Inflammatory macrophage treated with lipopolysaccharide for 4 hours (primary cell): ENCODE results near the gene NCAPH2.

Source experiments
- DNase-seq: peaks from one replicate; pipeline ENCODE4 v3.0.0-alpha.2; 2020

NCAPH2 gene

DNA sequence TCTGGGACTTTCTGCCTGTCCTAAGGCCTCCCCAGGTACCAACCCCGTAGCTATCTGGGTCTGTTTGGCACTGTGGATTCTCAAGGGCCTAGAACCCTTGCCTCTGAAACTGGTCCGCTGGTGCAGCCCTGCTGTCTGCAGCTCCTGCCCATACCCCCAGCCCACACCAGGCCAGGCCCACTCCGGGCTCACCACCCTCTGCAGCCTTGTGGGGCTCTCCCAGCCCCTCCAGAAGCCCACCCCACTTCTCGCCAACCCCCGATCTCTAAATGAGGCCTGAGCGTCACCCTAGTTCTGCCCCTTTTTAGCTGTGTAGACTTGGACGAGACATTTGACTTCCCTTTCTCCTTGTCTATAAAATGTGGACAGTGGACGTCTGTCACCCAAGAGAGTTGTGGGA lies 42.4 kb downstream of the NCAPH2 start:
- DNase-seq: no peak

DNA sequence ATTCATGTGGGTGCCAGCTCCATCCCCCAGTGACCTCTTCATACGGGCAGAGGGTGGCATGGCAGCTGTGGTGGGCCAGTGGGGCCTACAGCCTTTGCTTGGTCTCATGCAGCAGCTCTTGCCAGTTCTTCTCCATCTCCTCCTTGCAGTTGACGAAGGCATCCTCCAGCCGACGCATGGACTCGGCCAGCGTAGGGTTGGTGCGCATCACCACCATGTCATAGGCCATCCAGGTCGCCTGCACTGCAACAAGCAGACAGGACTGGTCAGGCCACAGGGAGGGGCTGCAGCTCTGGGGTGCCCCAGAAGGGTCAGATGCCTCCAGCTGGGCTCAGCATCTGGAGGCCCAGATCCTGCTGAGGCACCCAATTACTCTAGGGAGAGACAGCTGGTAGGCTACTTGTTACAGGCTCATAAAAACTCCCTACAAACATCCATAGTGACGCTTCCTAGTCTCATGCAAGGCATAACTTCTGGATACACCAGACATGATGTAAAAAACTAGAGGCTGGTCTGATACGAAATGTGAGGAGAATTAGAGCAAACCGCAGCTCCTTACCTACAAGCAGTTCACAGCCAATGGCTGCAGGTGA lies 43.2 kb downstream of the NCAPH2 start:
- no peak for DNase-seq

DNA sequence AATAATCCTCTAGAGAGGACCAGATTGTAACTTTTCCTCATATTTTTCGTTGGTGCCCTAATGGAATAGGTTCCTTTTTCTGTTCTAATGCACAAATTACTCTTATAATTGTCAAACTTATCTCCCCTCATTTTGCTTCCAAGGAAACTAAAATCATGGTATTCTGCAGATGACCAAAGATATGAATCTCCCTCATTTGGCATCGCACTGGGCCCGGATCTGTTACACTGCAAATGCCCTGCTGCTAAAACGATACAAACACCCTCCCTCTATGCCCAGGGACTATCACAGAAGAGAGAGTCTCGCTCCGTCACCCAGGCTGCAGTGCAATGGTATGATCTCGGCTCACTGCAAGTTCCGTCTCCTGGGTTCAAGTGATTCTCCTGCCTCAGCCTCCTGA lies 45.3 kb downstream of the NCAPH2 start:
- no peak for DNase-seq

DNA sequence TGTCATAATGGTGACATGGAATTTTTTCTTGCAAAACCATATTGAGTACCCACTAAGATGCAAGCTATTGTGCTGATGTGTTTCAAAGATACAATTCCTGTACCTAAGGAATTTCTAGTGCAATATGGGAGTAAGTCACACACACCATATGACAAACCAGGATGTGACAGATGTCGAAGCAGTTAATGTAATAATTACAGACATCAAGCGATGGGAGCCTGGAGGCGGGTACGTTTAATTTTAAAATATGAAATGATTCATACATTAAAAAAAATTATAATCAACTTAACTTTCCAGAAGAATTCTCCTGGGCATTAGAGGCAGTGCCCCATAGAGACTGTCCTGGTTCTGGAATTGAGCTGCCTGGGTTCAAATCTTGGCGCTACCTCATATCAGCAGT lies 48.7 kb downstream of the NCAPH2 start:
- no peak for DNase-seq

DNA sequence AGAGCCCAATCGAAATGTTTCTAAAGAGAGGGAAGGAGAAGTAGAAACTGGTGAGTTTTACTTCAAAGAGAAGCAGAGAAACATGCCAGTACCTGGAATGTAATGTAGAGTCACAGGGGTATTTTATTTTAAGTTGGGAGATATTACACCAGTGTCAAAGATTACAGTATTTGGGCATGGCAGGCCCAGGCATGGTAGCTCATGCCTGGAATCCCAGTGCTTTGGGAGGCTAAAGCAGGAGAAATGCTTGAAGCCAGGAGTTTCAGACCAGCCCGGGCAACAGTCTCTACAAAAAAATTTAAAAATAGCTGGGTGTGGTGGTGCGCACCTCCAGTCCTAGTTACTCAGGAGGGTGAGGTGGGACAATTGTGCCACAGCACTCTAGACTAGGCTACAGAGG lies 52.0 kb downstream of the NCAPH2 start:
- DNase-seq: no peak

DNA sequence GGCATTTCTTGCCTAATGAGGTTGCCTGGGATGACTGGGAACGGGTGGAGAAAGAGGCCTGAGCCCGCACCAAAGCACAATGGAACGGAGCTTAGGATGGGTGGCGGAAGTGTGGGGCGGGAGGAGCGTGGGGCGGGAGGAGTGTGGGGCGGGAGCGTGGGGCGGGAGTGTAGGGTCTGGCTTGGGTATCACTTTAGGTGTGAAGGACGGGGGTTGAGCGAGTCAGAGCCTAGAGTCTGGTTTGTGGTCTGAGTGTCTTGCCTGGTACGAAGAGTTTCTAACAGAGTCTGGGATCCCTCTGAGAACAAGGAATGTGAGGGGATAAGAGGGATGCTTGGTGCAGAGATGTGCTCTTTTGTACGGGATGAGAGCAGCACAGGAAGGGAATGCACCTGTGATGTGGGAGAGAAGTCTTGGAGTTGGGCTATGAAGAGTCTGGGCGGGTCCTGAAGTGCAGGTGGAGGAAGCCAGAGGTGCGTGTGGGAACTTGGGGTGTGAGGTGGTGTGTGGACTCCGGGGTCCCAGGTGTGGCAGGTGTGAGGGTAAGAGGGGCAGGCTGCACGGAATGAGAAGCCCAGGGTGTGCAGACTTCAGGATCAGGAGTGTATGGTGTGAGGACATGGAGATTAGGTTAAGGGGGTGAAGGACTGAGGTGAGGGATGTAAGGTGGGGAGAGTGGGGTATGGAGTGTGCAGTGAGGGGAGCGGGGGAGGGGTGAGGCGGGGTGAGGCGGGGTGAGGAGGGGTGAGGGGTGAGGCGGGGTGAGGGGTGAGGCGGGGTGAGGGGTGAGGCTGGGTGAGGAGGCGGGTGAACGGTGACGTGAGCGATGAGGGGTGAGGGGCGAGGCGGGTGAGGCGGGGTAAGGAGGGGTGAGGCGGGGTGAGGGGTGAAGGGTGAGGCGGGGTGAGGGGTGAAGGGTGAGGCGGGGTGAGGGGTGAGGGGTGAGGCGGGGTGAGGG lies 53.7 kb downstream of the NCAPH2 start:
- no peak for DNase-seq

DNA sequence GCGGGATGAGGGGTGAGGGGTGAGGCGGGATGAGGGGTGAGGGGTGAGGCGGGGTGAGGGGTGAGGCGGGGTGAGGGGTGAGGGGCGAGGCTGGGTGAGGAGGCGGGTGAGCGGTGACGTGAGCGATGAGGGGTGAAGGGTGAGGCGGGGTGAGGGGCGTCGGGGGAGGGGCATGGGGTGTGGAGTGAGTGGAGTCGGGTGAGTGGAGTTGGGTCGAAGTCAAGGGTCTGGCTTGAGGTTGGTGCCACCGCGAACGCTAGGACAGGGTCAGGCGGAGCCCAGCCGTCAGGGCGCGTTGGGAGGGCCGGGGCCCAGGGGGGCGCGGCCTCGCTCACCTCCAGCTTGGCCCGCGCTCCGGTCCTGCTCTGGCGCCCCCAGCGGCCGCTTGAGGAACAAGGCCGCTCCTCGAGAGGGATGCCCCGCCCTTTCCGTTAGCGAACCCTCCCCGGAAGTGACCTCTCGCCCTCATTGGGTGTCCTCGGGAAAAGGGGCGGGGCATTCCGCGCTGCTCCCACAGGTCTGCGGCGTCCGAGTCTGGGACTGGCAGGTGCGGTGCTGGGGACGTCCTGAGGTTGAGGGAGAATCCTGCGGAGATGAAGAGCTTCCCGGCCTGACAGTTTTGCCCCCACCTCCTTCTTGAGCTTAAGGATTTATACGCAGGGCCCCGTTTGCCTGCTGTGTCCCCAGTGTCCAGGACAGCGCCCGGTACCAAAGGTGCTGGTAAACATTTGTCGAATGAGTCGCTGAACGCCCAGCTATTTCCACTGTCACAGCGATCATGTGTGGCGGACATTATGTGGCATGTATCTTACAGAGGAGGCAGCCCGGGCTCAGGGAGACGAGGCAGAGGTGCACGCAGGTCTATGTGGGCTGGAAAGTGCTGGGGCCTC lies 54.7 kb downstream of the NCAPH2 start, which contains the start of gene SYCE3:
SYCE3 (minus strand) TSS at position 397 of the 890 bp plus-strand sequence. CDS start 6,514 bp downstream, outside the sequence.
- peak; percentile 96 for DNase-seq

DNA sequence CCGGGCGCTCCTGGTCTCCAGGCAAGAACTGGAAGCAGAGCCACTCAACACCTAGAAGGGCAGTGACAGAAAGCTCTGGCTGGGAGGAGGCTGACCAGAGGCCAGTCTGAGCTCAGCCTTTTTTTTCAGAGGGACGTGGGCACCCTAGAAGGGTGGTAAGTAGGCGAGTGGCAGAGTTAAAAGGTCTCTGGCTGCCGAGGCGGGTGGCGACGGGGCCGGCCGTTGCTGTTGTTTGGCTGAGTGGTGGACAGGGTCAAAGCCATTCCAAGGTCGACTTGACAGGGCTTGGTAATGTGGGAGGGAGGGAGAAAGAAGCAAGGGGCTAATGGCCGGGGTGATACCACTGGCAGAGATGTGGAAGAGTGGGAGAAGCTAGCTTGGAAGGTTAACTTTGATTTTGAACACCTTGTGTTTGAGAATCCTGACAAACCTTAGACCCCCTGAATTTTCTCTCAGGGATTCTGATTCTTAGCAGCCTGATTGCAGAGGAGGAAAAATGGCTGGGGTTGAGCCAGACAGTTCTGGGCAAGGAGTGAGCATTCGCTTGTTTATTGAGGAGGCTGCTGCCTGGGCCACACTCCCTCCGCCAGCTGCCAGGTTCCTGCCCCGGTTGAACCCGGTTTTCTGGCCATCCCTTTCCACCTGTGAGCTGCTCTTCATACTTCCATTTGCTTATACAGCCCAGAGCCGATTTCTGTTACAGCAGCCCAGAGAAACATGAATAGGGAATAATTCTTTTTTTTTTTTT lies 55.6 kb downstream of the NCAPH2 start:
- peak; percentile 11 for DNase-seq

DNA sequence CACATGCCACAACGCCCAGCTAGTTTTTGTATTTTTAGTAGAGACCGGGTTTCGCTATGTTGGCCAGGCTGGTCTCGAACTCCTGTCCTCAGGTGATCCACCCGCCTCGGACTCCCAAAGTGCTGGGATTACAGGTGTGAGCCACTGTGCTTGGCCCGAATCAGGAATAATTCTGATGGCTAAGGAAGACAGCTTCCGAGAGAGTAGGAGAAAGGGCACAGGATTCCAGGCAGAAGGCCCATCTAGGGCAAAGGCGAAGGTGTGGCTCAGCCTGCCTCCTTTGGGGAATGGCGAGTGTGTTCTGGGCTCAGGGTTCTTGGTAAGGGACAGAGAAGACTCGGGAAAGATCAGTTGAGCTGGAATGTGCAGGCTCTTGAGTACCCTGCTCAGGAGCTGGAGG lies 56.3 kb downstream of the NCAPH2 start:
- no peak for DNase-seq

DNA sequence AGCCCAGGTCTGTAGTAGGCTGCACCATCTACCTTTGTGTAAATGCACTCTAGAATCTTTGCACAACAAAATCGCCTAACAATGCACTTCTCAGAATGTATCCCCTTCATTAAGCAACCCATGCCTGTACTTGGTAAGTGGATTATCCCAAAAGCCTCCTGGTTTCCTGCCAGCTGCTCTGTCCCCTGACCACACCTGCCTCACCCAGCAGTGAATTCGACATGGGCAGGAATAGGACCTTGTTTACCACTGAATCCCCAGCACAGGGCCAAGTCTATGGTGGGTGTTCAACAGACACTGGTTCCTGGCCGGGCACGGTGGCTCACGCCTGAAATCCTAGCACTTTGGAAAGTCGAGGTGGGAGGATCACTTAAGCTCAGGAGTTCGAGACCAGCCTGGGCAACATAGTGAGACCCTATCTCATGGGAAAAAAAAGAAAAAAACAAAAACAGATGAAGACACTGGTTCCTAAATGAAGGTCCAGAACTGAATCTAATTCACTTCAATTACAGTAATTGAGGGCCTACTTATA lies 59.8 kb downstream of the NCAPH2 start:
- no peak for DNase-seq

DNA sequence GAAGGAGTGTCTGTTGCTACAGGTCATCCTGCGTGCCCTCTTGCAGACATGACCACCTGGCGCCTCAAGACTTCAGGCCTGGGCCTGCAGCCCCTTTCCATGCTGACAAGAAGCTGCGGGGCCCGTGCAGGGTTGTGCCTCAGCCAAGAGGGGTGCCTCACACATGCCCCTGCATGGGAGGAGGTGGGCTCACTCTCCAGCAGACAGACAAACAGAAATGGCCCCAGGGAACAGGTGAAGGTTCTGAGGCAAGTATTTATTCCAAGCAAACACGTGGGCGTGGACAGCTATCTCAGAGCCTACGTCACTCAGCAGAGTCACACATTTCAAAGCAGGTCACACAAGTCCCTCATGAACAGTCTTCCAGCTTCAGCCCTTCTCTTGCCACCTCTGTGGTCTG lies 60.6 kb downstream of the NCAPH2 start:
- no peak for DNase-seq

DNA sequence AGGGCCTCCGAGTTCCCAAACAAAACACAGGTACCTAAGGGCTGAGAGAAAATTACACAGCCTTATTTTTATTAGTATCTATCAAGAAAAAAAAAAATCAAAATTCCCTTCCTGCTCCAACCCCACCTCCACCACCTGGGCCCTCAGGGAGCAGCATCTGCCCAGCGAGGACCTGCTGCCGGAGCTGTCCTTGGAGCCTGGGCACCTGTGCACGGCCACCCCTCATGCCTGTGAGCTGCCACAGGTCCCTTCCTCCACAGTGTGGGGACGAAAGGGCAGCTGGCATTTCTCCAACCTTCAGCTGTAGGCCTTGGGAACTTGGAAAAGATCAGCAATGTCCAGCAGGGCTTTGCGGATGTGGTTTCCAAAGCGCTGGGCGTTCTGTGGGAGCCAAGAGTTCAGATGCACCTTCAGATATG lies 61.0 kb downstream of the NCAPH2 start:
- no peak for DNase-seq

DNA sequence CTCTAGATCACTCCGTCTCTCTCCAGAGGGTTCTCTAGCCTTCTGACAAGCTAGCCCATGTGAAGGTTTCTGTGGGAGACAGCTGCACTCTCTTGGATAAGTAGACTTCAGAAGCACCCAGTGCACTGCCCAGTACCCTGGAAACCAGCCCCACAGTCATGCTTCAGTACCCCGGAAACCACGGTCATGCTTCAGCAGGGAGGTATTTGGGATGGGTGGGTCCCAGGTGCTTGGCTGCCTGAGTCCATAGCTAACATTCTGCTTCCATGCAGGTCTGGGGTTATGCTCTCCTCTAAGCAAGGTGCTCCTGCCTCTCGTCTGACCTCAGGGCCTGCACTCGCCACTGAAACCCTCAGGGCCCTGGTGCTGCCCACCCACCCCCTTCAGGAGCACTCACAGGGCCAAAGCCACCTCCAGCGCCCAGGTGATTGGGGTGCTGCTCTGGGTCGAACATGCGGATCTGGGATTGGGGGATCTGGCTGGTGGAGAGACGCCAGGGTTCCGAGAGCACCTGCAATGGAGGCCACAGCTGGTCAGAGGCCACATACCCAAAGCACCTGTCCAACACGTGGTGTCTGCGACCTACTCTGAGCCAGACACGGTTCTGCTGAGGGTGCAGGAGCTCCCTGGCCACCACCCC lies 62.0 kb downstream of the NCAPH2 start:
- no peak for DNase-seq

DNA sequence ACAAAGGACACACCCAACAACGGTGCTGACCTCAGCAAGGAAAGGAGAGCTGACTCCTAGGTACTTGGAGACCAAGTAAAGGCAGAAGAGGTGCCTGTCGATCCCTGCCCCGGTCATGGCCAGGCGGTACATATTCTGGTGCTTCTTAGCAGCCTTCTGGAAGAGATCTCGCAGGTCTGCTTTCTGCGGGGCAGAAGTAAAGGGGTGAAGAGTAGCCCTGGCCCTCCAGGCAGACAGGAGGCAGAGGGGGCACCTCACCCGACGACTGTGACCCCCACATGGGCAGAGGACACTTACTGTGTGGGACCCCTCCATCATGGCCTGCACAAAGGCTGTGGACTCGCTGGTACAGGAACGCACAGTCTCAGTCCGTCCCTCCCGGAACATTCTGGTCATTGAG lies 62.8 kb downstream of the NCAPH2 start:
- no peak for DNase-seq

DNA sequence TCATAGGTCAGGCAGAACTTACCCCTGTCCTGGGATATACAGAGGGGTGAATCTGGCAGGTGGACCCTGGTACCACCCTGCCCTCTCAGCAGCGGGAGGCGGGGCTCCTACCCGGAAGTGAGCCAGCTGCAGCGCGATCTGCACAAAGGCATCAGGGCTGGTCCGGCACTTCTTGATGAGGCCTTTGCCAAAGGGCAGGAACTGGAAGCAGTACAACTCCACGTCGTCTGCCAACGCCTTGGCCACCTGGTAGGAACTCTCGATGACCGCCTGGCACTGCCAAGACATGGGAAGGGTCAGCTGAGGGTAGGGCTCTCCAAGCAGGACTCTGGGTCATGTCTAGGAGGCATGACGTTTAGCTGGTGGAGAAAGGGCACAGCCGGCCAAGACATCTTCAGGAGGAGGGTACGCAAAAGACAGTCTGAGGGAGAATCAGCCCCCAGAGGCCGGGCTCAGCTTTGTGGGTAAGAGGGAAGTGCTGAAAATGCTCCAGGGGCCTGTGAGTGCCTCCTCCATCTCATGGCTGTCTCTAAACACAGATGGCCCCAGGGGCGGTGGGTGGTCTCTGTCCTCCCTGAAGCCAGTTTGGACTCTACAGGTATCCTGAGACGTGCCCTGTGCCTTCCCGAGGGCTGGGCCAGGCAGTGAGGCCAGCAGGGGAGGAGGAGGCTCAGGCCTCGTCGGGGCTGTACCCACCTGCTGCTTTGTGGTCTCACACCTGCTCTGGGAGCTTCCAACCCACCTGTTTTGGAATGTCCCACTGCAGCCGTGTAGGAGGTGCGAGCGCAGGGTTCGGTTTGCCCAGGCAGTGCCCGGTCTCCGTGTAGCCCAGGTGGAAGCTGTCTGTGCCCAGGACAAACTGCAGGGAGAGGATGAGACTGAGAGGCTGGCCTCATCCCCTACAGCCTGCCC lies 63.5 kb downstream of the NCAPH2 start:
- no peak for DNase-seq

DNA sequence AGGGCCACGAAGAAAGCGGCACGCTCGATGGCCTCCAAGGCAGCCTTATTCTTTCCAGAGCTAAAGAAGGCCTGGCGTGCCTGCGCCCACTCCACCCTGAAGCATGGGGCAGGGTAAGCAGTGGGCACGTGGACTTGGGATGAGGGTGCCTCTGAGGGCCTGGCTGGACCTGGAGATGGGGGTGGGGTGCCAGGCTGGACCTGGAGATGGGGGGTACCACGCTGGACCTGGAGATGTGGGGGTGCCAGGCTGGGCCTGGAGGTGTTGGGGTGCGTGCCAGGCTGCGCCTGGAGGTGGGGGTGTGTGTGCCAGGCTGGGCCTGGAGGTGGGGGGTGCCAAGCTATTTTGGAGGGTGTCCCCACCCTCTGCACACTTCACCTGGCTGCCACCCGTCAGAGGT lies 64.9 kb downstream of the NCAPH2 start:
- no peak for DNase-seq

DNA sequence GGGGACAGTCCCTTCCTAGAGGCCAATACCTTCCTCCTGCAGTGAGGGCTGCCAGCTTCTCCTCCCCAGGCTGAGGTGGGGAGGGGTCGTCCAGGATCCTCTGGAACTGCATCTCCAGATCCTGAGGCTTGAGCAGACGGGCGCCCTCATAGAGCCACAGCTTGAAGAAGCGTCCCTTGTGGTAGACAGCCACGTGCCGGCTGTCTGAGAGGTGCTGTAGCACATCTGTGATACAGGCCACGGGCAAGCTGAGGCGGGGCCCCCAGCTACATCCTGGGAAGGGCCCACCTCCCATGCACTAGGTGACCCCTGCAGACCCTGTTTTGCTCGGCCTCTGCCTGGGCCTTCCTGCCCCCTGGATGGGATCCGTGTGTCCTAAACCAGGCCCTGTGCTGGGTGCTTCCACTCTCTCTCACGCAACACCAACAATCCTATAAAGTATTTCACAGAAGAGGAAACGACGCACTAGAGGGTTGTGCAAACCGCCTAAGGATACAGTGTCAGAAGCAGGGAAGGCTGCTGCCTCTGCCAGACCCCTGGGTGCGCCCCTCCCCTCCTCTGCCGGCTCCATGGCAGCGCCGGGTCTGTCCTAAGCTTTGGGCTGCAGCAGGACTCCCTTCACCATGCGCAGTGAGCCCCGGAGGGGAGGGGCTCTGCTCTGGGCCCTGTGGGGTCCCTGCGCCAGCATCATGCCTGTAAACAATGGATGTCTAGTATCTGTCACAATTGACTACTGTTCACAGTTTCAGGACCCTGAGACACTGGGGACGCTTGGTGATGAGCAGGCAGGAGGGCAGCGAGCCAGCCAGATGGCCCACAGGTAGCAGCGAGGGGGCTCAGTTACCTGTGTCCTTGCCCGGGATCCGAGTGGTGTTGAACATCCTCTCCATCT lies 65.7 kb downstream of the NCAPH2 start:
- no peak for DNase-seq

DNA sequence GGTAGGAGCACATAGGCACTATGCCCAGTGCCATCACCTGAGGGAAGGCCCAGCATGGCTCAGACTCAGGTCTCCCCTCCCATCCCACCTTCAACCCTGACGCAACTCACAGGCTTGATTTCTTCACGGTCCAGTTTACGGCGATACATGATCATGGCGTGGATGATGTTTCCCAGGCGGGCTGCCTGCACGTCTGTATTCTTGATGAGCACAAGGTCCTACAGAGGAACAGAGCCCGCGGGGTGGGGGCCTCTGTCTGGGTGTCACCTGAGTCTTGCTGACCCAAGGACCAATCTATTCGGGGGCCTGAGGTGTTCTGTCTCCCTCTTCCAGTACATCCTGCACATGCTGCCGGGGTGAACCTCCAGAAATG lies 66.3 kb downstream of the NCAPH2 start:
- DNase-seq: no peak
